Panc1 (cell line): Measurements from ENCODE around the gene GFOD2.

Experiments
- POLR2AphosphoS5 ChIP-seq: IDR thresholded peaks from 2 replicates; pipeline ENCODE4 v1.6.1; 2012; ENCODE audit warnings: mild to moderate bottlenecking, low read depth, low read length, moderate library complexity
- SIN3A ChIP-seq: IDR thresholded peaks from 2 replicates; pipeline ENCODE4 v1.6.1; 2012; ENCODE audit warnings: low read depth, mild to moderate bottlenecking, low read length, moderate library complexity, borderline replicate concordance; ENCODE audit not compliant: insufficient read depth
- TF ChIP-seq, protein P1 (sequence below): fragments of 450-650 bp; IDR thresholded peaks from 2 replicates; pipeline ENCODE4 v1.5.1; 2017; ENCODE audit warnings: mild to moderate bottlenecking
- TF ChIP-seq, protein P2 (sequence below), 2 experiments: IDR thresholded peaks; 2 replicates each; pipeline ENCODE4 v1.6.1; 2011 to 2012; ENCODE audit warnings: low read depth in 2 of 2, control low read depth in 1 of 2, low read length in 1 of 2, mild to moderate bottlenecking in 1 of 2, moderate library complexity in 1 of 2; ENCODE audit not compliant: insufficient read depth in 1 of 2

DNA sequence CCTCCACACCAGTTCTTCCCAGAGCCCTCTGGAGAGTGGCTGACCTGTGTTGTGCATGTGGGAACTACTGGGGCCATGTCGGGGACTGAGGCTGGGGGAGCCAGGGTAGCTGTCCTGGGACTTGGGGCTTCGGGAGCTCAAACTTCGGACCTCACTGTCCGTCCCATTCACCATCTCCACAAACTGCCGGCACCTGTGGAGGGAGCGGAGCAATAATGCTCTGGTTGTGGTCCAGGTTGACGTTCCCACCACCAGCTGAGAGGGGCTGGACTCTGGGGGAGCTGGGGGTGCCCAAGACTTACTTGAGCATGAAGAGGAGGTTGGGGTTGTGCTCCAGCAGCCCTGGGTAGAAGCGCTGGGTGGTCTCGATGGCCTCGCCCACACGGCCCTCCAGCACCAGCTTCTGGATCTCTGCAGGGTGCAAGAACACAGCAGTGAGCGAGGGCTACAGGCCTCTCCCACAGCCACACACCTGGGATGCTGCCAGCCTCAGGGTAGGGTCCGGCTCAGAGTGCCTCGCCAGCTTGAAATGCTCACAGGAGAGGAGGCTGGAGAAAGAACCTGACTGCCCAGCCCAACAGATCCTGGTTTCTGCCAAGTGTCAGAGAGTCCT is 10.6 kb upstream of the GFOD2 start:
- TF ChIP-seq POLR2AphosphoS5 (no peak), SIN3A (no peak)
- TF ChIP-seq, protein P1, sequence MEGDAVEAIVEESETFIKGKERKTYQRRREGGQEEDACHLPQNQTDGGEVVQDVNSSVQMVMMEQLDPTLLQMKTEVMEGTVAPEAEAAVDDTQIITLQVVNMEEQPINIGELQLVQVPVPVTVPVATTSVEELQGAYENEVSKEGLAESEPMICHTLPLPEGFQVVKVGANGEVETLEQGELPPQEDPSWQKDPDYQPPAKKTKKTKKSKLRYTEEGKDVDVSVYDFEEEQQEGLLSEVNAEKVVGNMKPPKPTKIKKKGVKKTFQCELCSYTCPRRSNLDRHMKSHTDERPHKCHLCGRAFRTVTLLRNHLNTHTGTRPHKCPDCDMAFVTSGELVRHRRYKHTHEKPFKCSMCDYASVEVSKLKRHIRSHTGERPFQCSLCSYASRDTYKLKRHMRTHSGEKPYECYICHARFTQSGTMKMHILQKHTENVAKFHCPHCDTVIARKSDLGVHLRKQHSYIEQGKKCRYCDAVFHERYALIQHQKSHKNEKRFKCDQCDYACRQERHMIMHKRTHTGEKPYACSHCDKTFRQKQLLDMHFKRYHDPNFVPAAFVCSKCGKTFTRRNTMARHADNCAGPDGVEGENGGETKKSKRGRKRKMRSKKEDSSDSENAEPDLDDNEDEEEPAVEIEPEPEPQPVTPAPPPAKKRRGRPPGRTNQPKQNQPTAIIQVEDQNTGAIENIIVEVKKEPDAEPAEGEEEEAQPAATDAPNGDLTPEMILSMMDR = no peak
- TF ChIP-seq, protein P2, sequence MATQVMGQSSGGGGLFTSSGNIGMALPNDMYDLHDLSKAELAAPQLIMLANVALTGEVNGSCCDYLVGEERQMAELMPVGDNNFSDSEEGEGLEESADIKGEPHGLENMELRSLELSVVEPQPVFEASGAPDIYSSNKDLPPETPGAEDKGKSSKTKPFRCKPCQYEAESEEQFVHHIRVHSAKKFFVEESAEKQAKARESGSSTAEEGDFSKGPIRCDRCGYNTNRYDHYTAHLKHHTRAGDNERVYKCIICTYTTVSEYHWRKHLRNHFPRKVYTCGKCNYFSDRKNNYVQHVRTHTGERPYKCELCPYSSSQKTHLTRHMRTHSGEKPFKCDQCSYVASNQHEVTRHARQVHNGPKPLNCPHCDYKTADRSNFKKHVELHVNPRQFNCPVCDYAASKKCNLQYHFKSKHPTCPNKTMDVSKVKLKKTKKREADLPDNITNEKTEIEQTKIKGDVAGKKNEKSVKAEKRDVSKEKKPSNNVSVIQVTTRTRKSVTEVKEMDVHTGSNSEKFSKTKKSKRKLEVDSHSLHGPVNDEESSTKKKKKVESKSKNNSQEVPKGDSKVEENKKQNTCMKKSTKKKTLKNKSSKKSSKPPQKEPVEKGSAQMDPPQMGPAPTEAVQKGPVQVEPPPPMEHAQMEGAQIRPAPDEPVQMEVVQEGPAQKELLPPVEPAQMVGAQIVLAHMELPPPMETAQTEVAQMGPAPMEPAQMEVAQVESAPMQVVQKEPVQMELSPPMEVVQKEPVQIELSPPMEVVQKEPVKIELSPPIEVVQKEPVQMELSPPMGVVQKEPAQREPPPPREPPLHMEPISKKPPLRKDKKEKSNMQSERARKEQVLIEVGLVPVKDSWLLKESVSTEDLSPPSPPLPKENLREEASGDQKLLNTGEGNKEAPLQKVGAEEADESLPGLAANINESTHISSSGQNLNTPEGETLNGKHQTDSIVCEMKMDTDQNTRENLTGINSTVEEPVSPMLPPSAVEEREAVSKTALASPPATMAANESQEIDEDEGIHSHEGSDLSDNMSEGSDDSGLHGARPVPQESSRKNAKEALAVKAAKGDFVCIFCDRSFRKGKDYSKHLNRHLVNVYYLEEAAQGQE (IDR thresholded peaks at IDR 0.05; ENCODE audit: insufficient read depth in 1 of 2, low read depth in 2 of 2, low read length in 1 of 2) = no peak
